ENCODE results near the gene CDC6.
A peak's percentile ranks its signal among the peaks of the same experiment; 100 is the strongest.

The CDC6 gene

DNA sequence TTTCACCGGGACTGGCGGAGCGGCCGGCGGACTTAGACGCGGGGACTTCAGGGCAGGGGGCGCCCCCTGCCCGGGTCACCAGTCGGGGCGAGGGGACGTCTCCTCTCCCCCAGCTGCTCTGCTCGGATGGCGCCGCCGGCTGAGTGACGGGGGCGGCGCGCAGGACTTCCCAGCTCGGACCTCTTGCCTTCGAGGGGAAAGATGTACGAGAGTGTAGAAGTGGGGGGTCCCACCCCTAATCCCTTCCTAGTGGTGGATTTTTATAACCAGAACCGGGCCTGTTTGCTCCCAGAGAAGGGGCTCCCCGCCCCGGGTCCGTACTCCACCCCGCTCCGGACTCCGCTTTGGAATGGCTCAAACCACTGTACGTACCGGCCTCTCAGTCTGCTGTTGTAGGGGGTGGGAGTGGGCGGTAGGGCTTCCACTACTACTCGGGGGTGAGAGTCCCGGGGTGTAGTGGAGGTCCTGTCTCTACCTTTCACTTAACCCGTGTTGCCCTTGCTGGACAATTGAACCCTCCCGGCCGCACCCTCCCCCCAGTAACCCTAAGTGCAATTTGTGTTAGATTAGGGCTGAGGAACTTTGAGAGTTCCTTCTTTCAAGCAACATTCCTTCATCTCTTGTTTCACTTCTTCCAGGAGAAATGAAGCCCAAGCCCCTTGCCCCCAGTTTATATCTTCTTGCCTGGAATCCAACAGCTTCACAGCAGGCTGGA is 55.0 kb downstream of the CDC6 start:
- H3K4me1 ChIP-seq (ENCODE audit: insufficient read depth, low read length) = peaks cover 37% of the 10 kb centered on the region
- no peaks in the 10 kb centered on the region for H3K36me3 ChIP-seq (ENCODE audit: insufficient read depth, low read length)
- H3K9ac ChIP-seq (ENCODE audit: low read depth, low read length) = peak overlapping the region; percentile 63

DNA sequence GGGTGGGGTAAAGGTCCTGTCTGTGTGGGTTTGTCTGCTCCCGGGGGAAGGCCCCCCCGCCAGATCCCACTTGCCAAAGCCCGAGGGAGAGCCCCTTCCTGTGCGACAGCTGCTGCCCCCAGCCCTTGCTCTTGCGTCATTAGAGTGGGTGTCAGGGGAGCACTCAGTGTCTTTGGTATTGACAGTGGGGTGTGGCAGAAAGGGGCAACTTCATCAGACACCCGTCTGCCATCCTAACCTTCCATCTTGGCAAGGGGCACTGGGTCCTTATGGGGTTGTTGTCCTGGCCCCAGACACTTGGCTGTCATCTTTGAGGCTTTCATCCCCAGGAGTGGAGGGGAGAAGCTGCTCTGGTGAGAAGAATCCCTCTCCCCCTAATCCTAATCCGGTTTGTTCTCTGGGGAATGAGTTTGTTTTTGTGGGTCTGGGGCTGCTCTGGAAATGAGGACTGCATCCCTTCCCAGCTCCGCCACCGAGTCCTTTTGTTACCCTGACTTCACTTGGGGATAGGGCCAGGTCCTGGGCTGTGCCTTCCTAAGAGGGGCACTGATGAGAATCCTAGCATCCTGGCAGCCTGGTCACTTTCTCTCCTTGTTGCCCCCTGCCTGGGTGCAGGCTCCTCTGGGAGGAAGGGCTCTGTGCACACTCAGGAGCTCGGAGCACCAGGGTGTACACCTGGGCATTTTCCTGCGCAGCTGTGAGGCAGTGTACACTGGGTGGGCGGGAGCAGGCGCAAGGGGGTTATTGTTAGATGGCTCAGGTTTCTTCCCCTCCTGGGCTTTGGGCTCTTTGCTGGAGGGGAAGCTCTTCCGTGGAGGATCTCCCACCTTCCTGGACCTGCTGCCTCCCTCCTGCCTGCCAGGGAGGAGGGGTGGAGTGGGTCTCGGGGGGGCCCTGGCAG is 55.8 kb downstream of the CDC6 start:
- Histone ChIP-seq H3K9ac (ENCODE audit: low read depth, low read length) (peak overlapping the region; percentile 63; the same call in 1 of the 2 replicates), H3K36me3 (ENCODE audit: insufficient read depth, low read length) (no peaks in the 10 kb centered on the region), H3K9me3 (ENCODE audit: control insufficient read depth, insufficient read depth, low read length) (no peaks in the 10 kb centered on the region), H3K4me1 (ENCODE audit: insufficient read depth, low read length) (peaks cover 44% of the 10 kb centered on the region)

More for the DNA sequence above, 55.0 kb downstream of the CDC6 start:
- H3K9me3 ChIP-seq (ENCODE audit: control insufficient read depth, insufficient read depth, low read length) = no peaks in the 10 kb centered on the region

DNA sequence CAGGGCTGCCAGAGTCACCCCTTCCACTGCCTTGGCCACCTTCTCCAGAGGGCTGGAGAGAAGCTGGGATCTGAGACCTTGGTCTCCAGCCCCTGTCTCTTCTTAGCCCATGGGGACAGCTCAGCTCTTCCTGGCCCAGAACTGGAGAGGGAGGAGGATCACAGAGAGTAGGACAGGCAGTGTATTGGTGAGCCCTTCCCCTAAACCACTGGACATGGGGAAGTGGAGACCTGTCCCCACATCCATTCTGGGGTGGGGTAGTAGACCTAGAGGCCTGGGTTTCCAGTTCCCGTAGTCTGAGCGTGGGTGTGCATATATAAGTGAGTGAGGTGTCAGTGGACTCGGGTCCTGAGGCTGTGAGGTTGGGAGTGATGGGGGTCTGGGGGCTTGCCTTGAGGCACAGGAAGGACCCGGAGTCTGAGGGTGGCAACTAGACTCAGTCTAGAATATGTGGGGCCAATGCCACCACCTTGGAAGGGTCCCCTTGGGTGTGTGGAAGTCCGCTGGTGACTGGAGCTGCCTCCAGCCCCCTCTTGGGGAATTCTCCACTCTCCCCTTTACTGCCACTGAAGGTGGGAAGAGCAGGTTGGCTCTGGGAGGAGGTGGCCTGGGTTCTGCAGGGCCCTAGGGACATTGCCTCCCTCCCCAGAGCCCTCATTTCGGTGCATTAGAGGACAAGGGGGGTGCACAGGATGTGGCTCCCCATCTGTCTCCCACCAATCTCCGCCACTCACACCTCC is 56.9 kb downstream of the CDC6 start:
- Histone ChIP-seq H3K9me3 (ENCODE audit: control insufficient read depth, insufficient read depth, low read length) (no peaks in the 10 kb centered on the region), H3K9ac (ENCODE audit: low read depth, low read length) (peak overlapping the region; percentile 58; the same call in 1 of the 2 replicates), H3K4me1 (ENCODE audit: insufficient read depth, low read length) (peaks cover 51% of the 10 kb centered on the region), H3K36me3 (ENCODE audit: insufficient read depth, low read length) (no peaks in the 10 kb centered on the region)

DNA sequence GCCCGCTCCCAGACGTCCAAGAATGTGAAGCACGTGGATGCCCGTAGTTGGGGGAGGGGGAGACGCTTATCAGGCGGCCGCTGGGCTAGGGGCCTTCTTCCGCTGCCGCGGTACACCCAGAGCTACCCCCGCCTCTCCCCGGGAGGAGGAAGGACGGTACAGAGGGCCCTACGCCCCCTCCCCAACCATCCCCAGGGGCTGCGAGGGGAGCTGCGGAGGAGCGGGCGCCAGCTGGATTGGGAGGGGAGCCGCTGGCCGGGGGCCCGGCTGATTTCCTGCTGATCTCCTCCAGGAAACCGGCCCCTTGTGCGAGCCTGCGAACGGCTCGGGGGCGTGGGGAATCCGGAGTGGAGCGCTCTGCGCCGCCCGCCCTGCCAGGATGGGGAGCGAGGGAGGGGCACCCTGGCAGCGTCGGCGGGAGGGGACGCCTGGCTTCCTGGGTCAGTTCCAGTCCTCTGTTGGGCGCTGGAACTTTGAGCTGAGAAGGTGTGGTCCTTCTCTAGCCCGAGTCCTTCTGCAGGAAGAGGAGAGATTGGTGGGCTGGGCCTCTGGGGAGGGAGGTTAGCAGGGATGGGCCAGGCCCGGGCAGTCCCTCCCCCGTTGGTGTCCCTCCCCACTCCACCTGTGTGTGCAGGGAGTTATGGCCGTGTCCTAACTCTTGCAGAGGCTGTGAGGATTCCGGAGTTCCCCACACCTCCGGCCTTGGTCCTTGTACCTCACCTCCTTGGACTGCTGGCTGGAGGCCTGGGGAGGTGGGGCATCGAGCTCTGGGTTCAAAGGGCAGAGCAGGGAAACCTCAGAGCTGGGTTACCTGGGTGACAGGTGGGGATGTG is 57.7 kb downstream of the CDC6 start:
- Histone ChIP-seq H3K4me1 (ENCODE audit: insufficient read depth, low read length) (peaks cover 51% of the 10 kb centered on the region), H3K36me3 (ENCODE audit: insufficient read depth, low read length) (no peaks in the 10 kb centered on the region), H3K9me3 (ENCODE audit: control insufficient read depth, insufficient read depth, low read length) (no peaks in the 10 kb centered on the region), H3K9ac (ENCODE audit: low read depth, low read length) (peak overlapping the region; percentile 58; the same call in 1 of the 2 replicates)

DNA sequence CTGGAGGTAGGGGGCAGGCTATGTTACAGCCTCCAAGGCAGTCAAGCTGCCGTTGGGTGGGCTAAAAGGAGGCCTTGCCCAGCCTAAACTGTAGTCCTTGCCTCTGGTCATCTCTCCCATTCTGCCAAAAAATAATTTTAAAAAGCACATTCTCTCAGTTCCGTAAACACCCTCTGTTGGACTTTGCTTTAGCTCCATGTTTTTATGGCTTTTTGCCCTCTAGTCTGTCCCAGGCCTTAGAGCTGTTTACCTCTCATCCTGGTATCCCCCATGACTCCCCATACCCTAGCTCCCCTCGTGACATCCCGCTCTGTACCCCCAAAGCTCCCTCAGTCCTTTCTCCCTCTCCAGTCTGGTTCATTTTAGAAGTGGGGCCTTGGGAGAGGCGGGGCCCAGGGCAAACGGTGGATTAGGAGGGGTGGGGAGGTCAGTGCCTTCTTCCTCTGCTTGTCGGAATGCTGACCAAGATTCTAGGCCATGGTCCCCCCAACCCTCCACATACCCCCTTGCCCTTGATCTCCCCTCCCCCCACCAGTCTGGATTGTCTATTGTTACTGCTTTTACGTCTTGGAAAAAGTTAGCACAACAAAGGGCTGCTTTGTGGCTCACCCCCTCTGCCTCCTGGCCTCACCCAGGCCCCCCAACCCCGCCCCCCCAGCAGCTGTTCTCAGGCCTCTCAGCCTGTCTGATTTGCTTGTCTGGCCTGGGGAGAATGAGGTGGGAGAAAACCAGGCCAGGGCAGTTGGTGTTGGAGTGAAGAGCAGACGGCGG is 58.5 kb downstream of the CDC6 start:
- no peaks in the 10 kb centered on the region for H3K9me3 ChIP-seq (ENCODE audit: control insufficient read depth, insufficient read depth, low read length)
- H3K4me1 ChIP-seq (ENCODE audit: insufficient read depth, low read length) = peaks cover 51% of the 10 kb centered on the region
- H3K36me3 ChIP-seq (ENCODE audit: insufficient read depth, low read length) = no peaks in the 10 kb centered on the region
- peak overlapping the region; percentile 58; the same call in 1 of the 2 replicates for H3K9ac ChIP-seq (ENCODE audit: low read depth, low read length)

DNA sequence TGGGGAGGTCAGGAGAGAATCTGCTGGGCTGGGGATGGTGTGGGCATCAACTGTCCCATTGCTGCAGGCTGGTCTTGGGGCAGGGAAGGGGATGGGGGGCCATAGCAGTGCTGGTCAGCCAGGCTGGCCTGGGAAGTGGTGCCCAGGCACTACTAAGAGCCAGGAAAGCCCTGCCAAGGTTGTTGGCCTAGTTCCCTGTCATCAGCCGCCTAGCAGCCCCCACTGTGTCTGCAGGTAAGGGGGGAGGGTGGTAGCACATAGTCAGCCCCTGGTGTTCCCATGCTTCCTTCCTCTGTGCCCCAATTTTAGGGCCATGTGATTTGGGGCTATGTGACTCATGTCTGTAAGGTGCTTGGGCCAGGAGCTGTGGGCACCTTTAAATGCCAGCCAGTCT is 59.1 kb downstream of the CDC6 start:
- Histone ChIP-seq H3K9me3 (ENCODE audit: control insufficient read depth, insufficient read depth, low read length) (no peaks in the 10 kb centered on the region), H3K4me1 (ENCODE audit: insufficient read depth, low read length) (peaks cover 54% of the 10 kb centered on the region), H3K36me3 (ENCODE audit: insufficient read depth, low read length) (no peaks in the 10 kb centered on the region), H3K9ac (ENCODE audit: low read depth, low read length) (no peak overlapping the region)

DNA sequence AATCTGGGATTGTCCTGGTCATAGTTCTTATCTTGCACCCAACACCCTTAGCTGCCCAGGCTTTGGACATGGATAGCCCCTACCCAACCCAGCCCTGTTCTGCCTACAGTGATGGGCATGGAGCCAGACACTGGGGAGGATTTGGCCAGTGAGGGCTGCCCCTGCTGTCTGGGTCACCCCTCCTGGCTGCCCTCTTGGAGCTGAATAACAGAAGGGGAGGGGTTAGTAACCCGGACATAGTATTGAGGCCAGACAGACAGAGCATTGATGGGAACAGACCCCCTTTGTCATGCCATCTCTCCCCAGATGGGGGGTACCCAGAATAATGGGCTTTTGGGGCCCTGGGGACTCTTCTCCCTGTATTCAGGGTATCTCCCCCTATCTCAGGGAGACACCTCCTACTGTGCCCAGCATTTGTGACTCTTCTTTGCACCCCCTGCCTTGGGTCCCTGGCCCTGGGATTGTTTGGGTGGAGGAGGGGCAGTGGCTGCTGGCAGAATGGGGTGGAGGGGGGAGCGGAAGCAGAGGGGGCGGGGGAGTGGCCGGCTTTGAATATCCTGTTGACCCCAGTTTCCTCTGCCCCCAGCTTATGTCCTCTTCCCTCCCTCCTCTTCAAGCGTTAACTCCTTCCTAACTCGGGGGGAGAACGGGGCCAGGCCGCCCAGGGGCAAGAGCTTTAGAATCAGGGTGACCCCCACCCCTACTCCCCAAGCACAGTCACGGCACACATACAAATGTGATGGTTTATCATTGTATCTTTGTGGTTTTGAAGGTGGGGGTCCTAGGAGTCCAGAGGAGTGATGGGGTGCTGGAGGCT is 59.8 kb downstream of the CDC6 start:
- Histone ChIP-seq H3K4me1 (ENCODE audit: insufficient read depth, low read length) (peaks cover 54% of the 10 kb centered on the region), H3K9ac (ENCODE audit: low read depth, low read length) (peak overlapping the region; percentile 22; the same call in 1 of the 2 replicates), H3K9me3 (ENCODE audit: control insufficient read depth, insufficient read depth, low read length) (no peaks in the 10 kb centered on the region), H3K36me3 (ENCODE audit: insufficient read depth, low read length) (no peaks in the 10 kb centered on the region)

DNA sequence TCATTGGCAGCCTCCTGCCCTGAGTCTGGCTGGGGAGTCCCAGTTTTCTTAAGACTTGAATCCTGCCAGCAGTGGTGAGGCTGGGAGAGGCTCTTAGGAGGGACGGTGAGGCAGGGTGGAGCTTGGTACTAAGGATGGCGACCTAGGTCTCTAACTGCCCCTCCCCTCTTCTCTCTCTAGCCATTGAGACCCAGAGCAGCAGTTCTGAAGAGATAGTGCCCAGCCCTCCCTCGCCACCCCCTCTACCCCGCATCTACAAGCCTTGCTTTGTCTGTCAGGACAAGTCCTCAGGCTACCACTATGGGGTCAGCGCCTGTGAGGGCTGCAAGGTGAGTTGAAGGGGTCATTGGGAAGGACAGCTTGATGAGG is 60.4 kb downstream of the CDC6 start:
- Histone ChIP-seq H3K36me3 (ENCODE audit: insufficient read depth, low read length) (no peaks in the 10 kb centered on the region), H3K4me1 (ENCODE audit: insufficient read depth, low read length) (peaks cover 50% of the 10 kb centered on the region), H3K9ac (ENCODE audit: low read depth, low read length) (peak overlapping the region; percentile 22; the same call in 1 of the 2 replicates)

DNA sequence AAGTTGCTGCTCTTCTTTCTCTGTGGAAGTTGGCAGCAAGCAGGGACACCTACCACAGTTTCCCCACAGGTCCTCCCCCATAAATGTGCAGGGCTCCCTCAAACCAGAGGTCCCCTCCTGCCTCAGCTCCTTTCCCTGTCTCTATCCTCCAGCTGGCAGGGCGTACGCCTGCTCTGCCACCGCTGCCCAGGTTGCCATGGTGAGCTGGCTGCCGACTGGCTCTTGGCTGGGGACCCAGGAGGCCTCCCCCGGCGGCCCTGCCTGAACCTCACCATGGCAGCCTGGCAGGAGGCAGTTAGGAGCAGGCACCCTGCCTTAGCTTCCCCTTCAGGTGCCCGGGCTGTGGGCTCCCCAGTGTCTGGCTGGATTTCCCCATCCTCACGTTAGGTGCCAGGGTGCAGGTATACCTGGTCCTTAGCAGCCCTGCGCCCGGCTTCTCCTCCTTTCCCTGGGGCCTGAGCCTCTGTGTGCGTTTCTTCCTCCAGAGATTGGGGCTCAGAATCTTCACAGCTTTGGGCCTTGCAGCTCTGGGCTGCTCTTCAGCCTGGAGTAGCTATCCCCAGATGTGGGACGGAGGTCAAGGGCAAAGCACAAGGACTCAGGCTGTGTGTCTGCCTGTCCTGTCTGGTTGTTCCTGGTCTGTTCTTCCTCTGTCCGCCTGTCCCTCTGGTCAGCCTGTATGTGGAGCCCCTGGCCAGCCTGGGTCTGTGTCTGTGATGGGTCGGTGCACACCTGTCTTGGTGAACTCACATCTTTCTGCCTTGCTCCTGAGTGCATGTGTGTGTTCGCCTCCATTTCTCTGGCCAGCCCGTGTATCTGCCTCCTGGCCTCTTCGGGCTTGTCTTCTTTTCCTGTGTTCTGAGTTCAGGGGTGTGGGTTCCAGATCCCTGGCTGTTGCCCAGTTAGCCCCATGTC is 61.1 kb downstream of the CDC6 start:
- peaks cover 45% of the 10 kb centered on the region for H3K4me1 ChIP-seq (ENCODE audit: insufficient read depth, low read length)
- no peaks in the 10 kb centered on the region for H3K36me3 ChIP-seq (ENCODE audit: insufficient read depth, low read length)
- H3K9me3 ChIP-seq (ENCODE audit: control insufficient read depth, insufficient read depth, low read length) = no peaks in the 10 kb centered on the region
- no peak overlapping the region for H3K9ac ChIP-seq (ENCODE audit: low read depth, low read length)

More for the DNA sequence above, 60.4 kb downstream of the CDC6 start:
- H3K9me3 ChIP-seq (ENCODE audit: control insufficient read depth, insufficient read depth, low read length) = no peaks in the 10 kb centered on the region

DNA sequence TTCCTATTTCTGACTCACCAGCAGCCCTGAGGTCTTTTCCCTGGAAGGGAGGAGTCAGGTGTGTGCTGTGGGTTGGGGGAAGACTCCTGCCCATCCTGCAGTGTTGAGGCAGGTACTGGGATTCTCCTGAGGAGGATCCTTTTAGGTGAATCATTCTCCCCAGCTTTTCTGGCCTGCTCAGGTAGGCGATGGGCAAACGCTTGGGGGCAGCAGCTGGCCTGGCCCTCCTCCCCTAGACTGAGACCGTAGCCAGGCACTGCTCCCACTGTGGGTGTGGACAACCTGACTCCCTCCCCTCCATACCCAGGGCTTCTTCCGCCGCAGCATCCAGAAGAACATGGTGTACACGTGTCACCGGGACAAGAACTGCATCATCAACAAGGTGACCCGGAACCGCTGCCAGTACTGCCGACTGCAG is 61.8 kb downstream of the CDC6 start:
- H3K9ac ChIP-seq (ENCODE audit: low read depth, low read length) = no peak overlapping the region
- no peaks in the 10 kb centered on the region for H3K9me3 ChIP-seq (ENCODE audit: control insufficient read depth, insufficient read depth, low read length)
- no peaks in the 10 kb centered on the region for H3K36me3 ChIP-seq (ENCODE audit: insufficient read depth, low read length)
- peaks cover 38% of the 10 kb centered on the region for H3K4me1 ChIP-seq (ENCODE audit: insufficient read depth, low read length)

DNA sequence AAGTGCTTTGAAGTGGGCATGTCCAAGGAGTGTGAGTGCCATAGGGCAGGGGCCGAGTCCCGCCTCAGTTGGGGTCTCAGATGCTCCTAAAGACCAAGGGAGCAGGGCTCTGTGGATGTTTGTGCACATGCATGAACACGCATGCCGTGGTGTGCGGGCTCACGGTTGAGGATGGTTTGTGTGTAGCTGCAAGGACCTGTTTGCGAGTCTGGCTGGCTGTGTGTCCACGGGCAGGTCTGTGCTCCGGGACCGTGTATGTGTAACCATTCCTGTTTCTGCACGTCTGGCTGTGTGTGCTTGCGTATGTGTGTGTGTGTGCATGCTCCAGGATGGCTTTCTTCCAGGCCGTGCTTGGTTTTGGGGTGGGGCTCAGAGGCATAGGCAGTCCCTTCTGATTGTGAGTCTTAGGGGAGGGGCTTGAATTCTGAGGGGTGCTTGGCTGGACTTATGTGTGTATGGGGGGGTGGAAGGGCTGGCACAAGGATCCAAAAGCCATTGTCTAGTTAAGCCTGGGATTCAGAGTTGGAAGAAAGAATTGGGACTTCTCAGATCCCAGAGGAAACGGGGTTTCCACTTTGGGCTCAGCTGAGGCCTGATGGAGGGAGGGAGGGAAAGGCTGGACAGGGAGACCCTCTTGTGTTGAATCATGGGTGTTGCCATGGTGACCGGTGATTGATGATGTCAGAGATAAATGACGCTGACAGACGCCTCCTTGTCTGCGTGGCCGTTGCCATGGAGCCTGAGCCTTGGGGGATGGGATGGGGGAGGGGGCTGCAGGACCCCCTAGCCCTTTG is 62.4 kb downstream of the CDC6 start:
- no peaks in the 10 kb centered on the region for H3K9me3 ChIP-seq (ENCODE audit: control insufficient read depth, insufficient read depth, low read length)
- peaks cover 38% of the 10 kb centered on the region for H3K4me1 ChIP-seq (ENCODE audit: insufficient read depth, low read length)
- H3K9ac ChIP-seq (ENCODE audit: low read depth, low read length) = no peak overlapping the region
- no peaks in the 10 kb centered on the region for H3K36me3 ChIP-seq (ENCODE audit: insufficient read depth, low read length)

All from ES-I3 (cell line).